GM19193 (cell line): Measurements from ENCODE around the gene FSIP1.

Source experiments
- POLR2A ChIP-seq: IDR thresholded peaks from 4 replicates; pipeline ENCODE4 v1.6.1; 2011; ENCODE audit not compliant: insufficient read depth, insufficient read length; ENCODE audit errors: extremely low read depth

The FSIP1 gene

DNA sequence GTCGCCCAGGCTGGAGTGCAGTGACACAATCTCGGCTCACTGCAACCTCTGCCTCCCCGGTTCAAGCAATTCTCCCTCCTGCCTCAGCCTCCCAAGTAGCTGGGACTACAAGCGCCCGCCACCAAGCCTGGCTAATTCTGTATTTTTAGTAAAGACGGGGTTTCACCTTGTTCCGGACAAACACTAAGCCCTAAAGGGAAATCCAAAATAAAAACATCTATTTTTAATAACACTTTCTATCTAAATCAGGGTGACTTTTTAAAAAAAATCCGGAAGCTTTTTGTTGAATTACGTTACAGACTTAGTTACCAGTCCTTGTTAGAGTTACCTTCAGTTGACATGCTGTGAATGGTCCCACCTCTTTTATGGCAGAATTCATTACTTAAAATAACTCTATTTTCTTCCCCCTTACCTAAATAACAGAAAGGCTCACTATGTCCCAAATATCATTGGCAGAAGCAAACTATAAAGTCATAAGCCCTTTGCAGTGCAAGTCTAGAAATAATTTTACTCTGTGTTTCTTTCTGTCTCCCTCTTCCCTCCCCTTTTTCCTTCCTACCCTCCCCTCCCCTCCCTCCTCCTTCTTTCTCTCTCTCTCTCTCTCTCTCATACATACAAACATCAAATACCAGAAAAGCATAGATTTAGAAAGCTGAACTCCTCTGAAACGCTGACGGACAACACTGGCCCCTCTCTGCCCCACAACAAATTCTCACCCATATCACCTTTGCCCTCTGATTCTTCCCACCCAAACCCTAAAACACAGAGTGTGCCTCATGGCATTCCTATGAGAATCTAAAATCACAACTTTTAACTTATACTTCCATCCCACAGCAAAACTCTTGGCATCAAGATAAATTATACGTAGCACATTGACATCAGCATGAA lies 183.4 kb downstream of the FSIP1 start:
- no peak for TF ChIP-seq POLR2A

DNA sequence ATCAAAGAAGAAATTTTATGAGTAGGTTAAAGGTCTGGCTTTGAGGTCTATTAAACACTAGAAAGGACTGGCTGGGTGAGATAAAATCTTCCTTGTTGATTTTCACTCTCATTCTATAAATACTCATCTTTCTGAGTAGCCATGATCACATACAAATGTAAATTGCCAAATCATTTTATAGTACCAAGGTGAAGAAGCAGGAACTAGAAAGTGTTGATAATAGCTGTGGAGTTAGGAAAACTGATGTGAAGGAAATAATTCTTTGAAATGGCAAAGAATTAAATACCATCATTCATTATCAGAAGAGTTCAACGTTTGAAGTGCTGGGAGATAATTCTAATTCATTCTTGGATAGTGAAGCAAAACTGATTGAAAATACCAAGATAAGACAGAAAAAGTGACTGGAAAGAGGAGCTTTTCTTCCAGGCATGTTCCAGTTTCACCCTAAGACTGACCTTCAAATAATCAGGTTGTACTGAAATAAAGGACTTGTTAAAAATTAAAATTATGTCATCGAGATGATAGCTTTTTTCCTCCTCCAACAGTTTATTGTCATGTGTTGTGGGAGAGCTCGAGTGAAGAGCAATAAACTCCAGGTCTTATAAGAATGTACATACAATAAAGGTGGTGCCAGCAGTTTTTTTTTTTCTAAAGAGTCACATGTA lies 184.3 kb downstream of the FSIP1 start:
- TF ChIP-seq POLR2A = no peak

DNA sequence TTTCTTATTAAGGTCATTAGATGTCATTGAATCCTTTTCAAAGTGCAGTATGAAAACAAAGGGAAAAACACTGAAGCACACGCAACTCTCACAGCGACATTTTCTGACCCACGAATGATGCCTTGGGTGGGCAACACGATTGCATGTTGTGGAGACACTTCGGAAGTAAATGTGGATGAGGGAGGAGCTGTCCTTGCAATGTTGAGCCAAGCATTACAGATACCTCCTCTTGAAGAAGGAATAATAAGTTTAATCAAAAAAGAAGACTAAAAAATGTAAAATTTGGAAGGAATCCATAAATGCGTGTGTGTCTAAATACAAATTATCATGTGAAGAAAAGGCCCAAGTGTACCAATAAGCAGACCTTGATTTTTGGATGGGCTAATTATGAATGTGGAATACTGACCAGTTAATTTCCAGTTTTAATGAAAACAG lies 184.9 kb downstream of the FSIP1 start:
- TF ChIP-seq POLR2A = no peak

DNA sequence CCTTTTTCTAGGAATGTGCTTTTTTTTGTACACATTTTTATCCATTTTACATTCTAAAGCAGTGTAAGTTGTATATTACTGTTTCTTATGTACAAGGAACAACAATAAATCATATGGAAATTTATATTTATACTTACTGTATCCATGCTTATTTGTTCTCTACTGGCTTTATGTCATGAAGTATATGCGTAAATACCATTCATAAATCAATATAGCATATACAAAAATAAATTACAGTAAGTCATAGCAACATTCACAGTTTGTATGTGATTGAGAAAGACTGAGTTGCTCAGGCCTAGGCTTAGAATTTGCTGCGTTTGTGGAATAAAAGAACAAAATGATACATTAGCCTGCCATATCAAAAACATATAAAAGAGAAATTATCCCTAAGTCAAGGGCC lies 185.3 kb downstream of the FSIP1 start:
- no peak for TF ChIP-seq POLR2A

DNA sequence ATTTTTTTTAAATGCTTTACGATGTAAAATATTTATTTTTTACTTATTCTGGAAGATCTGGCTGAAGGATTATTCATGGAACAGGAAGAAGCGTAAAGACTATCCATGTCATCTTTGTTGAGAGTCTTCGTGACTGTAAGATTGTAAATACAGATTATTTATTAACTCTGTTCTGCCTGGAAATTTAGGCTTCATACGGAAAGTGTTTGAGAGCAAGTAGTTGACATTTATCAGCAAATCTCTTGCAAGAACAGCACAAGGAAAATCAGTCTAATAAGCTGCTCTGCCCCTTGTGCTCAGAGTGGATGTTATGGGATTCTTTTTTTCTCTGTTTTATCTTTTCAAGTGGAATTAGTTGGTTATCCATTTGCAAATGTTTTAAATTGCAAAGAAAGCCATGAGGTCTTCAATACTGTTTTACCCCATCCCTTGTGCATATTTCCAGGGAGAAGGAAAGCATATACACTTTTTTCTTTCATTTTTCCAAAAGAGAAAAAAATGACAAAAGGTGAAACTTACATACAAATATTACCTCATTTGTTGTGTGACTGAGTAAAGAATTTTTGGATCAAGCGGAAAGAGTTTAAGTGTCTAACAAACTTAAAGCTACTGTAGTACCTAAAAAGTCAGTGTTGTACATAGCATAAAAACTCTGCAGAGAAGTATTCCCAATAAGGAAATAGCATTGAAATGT lies 186.1 kb downstream of the FSIP1 start:
- TF ChIP-seq POLR2A = no peak

DNA sequence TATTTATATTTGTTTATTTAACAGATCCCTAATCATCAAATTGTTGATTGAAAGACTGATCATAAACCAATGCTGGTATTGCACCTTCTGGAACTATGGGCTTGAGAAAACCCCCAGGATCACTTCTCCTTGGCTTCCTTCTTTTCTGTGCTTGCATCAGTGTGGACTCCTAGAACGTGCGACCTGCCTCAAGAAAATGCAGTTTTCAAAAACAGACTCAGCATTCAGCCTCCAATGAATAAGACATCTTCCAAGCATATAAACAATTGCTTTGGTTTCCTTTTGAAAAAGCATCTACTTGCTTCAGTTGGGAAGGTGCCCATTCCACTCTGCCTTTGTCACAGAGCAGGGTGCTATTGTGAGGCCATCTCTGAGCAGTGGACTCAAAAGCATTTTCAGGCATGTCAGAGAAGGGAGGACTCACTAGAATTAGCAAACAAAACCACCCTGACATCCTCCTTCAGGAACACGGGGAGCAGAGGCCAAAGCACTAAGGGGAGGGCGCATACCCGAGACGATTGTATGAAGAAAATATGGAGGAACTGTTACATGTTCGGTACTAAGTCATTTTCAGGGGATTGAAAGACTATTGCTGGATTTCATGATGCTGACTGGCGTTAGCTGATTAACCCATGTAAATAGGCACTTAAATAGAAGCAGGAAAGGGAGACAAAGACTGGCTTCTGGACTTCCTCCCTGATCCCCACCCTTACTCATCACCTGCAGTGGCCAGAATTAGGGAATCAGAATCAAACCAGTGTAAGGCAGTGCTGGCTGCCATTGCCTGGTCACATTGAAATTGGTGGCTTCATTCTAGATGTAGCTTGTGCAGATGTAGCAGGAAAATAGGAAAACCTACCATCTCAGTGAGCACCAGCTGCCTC lies 187.1 kb downstream of the FSIP1 start:
- TF ChIP-seq POLR2A = no peak

DNA sequence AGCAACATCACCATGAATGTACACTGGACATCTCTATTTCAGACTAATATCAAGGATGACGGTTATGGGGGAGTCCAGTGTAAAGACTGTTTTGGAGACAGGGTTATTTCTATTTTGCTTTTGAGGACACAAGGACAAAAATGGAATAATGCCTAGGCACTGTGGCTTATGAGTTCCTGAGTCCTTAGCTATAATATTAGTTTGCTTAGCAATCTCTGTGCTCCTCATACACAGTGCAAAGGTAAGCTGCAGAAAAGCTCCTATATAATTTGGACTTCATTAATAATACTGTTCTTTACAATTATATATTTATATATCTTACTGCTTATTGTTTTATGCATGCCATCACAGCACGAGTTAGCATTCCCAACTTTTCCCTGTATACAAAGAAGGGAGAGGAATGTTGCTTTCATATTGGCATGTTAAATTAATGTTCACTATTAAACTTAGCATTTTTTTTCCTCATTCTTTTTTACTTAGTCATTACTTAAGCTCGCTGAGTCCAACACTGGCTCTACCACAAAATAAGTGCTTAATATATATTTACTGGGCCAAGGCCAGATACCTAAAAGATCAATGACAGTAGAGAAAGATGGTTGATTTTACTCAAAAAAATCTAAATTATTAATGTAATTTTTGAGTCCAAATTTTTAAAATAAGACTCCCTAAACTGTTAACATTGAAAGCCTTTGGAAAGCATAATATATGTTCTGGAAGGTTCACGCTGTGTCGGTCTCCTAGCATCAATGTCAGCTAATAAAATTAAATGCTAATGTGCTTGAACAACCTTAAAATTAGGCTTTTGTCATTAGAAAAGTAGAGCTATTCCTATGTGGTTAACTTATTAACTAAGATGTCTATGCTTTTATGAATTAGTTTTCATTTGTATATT lies 187.9 kb downstream of the FSIP1 start:
- TF ChIP-seq POLR2A = no peak

DNA sequence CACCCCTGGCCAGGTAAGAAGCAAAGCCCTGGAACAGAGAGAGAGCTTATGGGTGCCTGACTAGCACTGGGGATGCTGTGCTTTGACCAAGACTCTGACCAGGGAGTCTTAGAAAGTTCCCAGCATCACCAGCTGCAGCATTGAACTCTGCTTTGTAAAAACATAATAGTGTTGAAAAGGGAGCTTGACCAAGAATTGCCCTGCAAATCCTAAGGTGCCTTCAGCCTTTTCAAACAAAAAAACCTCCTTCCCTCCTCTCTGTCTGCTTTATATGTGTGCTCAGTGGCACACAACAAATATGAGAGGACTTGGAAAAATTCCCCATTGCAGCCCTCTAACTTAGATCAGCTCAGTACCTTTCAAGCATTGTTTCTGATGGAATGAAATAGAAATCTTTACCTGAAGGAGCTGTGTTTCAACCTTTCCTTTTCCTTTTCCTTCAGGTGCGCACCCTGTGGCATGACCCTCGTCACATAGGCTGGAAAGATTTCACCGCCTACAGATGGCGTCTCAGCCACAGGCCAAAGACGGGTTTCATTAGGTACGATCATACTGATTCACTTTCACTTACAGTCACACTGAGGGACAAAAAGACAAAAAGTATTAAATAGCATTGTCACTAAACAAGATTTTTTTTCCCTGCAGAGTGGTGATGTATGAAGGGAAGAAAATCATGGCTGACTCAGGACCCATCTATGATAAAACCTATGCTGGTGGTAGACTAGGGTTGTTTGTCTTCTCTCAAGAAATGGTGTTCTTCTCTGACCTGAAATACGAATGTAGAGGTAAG lies 188.8 kb downstream of the FSIP1 start:
- no peak for TF ChIP-seq POLR2A

DNA sequence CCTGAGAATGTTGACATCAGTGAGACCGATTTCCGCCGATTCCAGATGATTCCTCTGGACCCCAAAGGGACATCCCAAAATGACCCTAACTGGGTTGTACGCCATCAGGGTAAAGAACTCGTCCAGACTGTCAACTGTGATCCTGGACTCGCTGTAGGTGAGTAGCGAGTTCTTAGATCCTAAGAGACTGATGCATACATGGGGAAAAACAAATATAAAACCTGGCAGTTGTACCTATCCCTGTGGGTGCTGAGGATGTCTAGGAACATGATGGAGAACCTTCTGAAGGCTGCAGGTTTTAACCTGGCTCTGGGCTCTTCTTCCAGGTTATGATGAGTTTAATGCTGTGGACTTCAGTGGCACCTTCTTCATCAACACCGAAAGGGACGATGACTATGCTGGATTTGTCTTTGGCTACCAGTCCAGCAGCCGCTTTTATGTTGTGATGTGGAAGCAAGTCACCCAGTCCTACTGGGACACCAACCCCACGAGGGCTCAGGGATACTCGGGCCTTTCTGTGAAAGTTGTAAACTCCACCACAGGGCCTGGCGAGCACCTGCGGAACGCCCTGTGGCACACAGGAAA lies 189.5 kb downstream of the FSIP1 start:
- TF ChIP-seq POLR2A = no peak

DNA sequence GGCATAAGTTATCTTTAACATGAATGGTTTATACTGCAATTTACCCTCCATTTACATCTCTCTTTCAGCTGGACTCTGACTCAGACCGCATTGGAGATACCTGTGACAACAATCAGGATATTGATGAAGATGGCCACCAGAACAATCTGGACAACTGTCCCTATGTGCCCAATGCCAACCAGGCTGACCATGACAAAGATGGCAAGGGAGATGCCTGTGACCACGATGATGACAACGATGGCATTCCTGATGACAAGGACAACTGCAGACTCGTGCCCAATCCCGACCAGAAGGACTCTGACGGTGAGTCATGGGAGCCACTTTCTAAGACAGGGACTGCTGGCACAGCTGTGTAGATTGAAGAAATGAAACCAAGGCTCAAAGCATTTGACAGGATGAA lies 190.1 kb downstream of the FSIP1 start:
- no peak for TF ChIP-seq POLR2A

DNA sequence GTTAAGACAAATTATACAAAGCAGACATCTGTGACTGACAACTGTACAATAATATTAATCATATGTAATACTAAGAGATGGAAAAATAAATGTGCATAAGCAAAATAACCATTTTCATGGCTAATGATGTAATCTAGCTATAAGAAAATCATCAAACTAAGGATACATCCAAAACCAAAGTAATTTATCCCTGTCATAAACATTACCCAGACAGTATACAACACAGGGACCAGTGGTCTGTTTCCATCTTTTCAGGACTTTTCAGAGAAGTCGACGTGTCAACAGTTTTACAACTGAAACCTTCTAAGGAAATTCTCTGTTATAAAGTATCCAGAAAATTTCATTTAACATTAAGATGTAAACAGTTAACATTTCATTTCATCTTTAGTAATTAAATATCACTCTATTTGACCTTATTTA lies 190.7 kb downstream of the FSIP1 start:
- TF ChIP-seq POLR2A = no peak

DNA sequence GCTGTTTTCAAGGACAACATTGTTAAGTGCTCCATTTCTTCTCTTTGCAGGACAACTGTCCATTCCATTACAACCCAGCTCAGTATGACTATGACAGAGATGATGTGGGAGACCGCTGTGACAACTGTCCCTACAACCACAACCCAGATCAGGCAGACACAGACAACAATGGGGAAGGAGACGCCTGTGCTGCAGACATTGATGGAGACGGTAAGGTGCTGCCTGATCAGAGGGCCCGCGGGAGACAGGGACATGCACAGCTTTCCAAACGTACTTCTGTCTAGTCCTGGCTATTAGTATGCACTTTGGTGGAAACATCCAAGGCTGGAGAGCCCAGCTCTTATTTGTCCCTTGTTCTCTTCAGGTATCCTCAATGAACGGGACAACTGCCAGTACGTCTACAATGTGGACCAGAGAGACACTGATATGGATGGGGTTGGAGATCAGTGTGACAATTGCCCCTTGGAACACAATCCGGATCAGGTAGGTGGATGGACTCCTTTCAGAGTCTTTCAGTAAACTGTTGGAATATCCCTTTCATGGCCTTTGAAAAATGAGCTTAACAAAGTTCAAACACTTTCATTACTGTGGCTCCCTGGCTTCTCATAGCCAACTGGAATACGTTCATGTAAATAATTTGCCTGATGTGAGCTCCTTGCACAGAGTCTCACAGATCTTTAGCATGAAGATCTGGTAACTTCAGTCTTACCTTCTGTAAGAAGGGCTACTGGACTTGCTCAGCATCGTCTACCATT lies 191.3 kb downstream of the FSIP1 start:
- no peak for TF ChIP-seq POLR2A
